NCI-H2227 (cell line): ENCODE data around the gene C11orf52.
"Not testable (repeated sequence)": the region's sequence is repeated elsewhere in the genome, so short reads cannot be mapped to it uniquely, and the experiment has no call there.

Experiments used
- DNase-seq: peaks from one replicate; lab custom pipeline; 2025; ENCODE audit not compliant: unreplicated experiment; lab: John Stamatoyannopoulos, UW

Gene C11orf52

GRCh38 chr11:111912535-111912934 is 6.2 kb upstream of the C11orf52 start, which contains the start of gene HSPB2:
Gene HSPB2 (plus strand): TSS chr11:111912734. CDS start chr11:111912830, 96 bp downstream.
- DNase-seq = no peak

- no peak for DNase-seq
Observed at GRCh38 chr11:111913031-111913861, 5.5 kb upstream of the C11orf52 start.

GRCh38 chr11:111913997-111914396 is 4.7 kb upstream of the C11orf52 start:
- no peak for DNase-seq

- DNase-seq = no peak
Observed at GRCh38 chr11:111916768-111917167, 1.9 kb upstream of the C11orf52 start.

GRCh38 chr11:111917312-111917711 is 1.4 kb upstream of the C11orf52 start:
- no peak for DNase-seq

GRCh38 chr11:111917788-111918187 is 925 bp upstream of the C11orf52 start:
- no peak for DNase-seq

GRCh38 chr11:111920908-111921307 is 2.2 kb downstream of the C11orf52 start:
- no peak for DNase-seq

GRCh38 chr11:111921541-111922230 is 3.0 kb downstream of the C11orf52 start:
- DNase-seq = no peak

- DNase-seq = no peak
Observed at GRCh38 chr11:111922803-111923202, 4.1 kb downstream of the C11orf52 start.

- DNase-seq = no peak
Observed at GRCh38 chr11:111923351-111923788, 4.7 kb downstream of the C11orf52 start.

- DNase-seq = no peak
Observed at GRCh38 chr11:111923951-111924350, 5.2 kb downstream of the C11orf52 start.

- no peak for DNase-seq
Observed at GRCh38 chr11:111925953-111926352, 7.2 kb downstream of the C11orf52 start.

GRCh38 chr11:111926505-111927391 is 8.0 kb downstream of the C11orf52 start:
- DNase-seq = peak; percentile 98

GRCh38 chr11:111930472-111930871 is 11.8 kb downstream of the C11orf52 start:
- no peak for DNase-seq

- no peak for DNase-seq
Observed at GRCh38 chr11:111932611-111932950, 13.9 kb downstream of the C11orf52 start.

- not testable (repeated sequence) for DNase-seq
Observed at GRCh38 chr11:111933176-111933575, 14.5 kb downstream of the C11orf52 start.

- DNase-seq = no peak
Observed at GRCh38 chr11:111933872-111934271, 15.2 kb downstream of the C11orf52 start.

- DNase-seq = no peak
Observed at GRCh38 chr11:111934306-111934705, 15.6 kb downstream of the C11orf52 start.

- peak; percentile 7 for DNase-seq
Observed at GRCh38 chr11:111935317-111936039, 16.8 kb downstream of the C11orf52 start.

- no peak for DNase-seq
Observed at GRCh38 chr11:111936040-111936540, 17.4 kb downstream of the C11orf52 start.

GRCh38 chr11:111937461-111937769 is 18.7 kb downstream of the C11orf52 start:
- no peak for DNase-seq
